Measurements from ENCODE around the gene EDAR. TPM values are rescaled to one million over a fixed set of nuclear protein-coding genes. Genes with fewer than 3 reads are reported as not detected.

The EDAR gene
- total RNA-seq, 2 experiments from 2014 or later, result not detected

DNA sequence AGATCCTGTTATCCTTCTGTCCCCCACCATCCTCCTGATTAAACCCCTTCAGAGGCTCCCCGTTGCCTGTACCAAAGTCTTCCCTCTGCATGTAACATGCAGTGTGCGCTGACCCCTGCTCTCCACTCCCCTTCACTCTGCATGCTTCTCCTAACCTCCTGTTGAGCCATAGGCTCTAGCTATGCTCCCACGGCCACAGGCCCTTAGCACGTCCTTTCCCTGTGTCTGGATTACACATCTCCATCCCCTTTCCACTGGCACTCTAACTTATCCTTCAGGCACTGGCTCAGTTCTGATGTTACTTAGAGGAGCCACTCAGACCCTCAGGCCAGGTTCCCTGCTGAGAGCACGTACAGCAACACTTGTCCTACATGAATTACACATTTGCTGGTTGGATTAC lies 29.4 kb upstream of the EDAR start:
- H3K27me3 Mint-ChIP-seq, result no peaks in the 10 kb centered on the region
- DNase-seq, result no peak
- H3K4me1 Mint-ChIP-seq, result no peaks in the 10 kb centered on the region
- no peak overlapping the region for H3K27ac Mint-ChIP-seq
- no peak for ATAC-seq
- CTCF ChIA-PET, result no interaction called here
- no peaks in the 10 kb centered on the region for H3K9me3 Mint-ChIP-seq (ENCODE audit: low read depth)
- H3K4me3 Mint-ChIP-seq, result no peak overlapping the region
- H3K36me3 Mint-ChIP-seq, result no peaks in the 10 kb centered on the region

DNA sequence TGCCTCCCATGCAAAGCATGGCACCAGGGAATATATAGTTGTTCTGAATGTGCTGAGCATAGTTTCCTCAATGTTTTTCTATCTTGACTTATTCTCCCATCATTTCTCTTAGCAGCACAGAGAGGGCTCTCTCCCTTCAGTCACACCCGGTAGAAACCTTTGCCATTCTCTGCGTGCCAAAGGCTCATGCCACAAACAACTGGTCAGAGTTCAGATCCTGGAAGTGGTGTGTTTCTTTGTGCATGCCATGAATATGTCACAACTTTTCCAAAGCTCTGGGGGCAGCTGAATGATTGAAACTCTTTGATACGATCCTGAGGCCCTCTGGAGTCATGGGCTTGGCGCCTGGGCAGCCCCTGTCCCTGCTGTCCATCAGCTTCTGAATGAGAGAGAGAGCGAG lies 28.0 kb upstream of the EDAR start:
- H3K27ac Mint-ChIP-seq, result no peak overlapping the region
- H3K4me1 Mint-ChIP-seq, result no peaks in the 10 kb centered on the region
- ATAC-seq (no peak), DNase-seq (no peak)
- no peaks in the 10 kb centered on the region for H3K27me3 Mint-ChIP-seq
- CTCF ChIA-PET, result no interaction called here
- no peaks in the 10 kb centered on the region for H3K9me3 Mint-ChIP-seq (ENCODE audit: low read depth)
- no peaks in the 10 kb centered on the region for H3K36me3 Mint-ChIP-seq
- no peak overlapping the region for H3K4me3 Mint-ChIP-seq

DNA sequence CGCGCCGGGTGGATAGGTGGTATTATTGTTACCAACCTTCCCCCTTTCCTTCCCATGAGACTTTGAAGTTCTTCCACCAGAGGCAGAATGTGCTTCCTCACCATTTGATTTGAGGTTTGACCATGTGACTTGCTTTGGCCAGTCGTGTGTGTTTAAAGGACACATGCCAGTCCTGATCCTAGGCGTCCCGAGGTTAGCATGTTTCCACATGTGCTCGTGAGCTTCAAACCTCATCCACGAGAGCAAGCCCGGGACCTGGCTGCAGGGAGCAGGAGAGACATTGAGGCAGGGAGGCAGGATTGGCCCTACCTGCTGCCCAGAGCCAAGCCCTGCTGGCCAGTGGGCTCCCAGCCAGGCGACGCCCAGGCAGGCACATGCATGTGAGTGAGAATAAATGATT lies 27.4 kb upstream of the EDAR start:
- ATAC-seq, result no peak
- DNase-seq, result no peak
- CTCF ChIA-PET, result no interaction called here
- no peak overlapping the region for H3K27ac Mint-ChIP-seq
- H3K4me1 Mint-ChIP-seq, result no peaks in the 10 kb centered on the region
- H3K36me3 Mint-ChIP-seq, result no peaks in the 10 kb centered on the region
- H3K9me3 Mint-ChIP-seq (ENCODE audit: low read depth), result no peaks in the 10 kb centered on the region
- no peaks in the 10 kb centered on the region for H3K27me3 Mint-ChIP-seq
- no peak overlapping the region for H3K4me3 Mint-ChIP-seq

DNA sequence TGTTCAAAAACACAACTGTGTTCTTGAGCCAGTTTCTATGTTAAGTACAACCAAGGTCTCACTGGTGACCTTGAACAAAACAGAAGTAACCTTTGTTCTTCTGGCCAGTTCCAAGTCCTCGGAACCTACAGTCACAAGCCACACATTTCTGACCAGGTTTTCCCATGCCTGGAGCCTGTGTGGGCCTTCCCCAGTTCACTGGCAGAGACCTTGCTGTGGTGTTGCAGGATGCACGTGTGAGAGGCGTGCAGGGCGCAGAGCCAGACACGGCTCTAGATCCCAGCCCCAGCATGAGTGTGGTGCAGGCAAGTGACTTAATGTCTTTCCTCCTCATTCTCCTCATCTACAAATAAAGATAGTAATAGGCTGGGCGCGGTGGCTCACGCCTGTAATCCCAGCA lies 25.5 kb upstream of the EDAR start:
- no peaks in the 10 kb centered on the region for H3K27me3 Mint-ChIP-seq
- no peaks in the 10 kb centered on the region for H3K4me1 Mint-ChIP-seq
- DNase-seq (no peak), ATAC-seq (no peak)
- H3K27ac Mint-ChIP-seq, result no peak overlapping the region
- CTCF ChIA-PET, result no interaction called here
- H3K9me3 Mint-ChIP-seq (ENCODE audit: low read depth), result no peaks in the 10 kb centered on the region
- no peaks in the 10 kb centered on the region for H3K36me3 Mint-ChIP-seq
- no peak overlapping the region for H3K4me3 Mint-ChIP-seq

DNA sequence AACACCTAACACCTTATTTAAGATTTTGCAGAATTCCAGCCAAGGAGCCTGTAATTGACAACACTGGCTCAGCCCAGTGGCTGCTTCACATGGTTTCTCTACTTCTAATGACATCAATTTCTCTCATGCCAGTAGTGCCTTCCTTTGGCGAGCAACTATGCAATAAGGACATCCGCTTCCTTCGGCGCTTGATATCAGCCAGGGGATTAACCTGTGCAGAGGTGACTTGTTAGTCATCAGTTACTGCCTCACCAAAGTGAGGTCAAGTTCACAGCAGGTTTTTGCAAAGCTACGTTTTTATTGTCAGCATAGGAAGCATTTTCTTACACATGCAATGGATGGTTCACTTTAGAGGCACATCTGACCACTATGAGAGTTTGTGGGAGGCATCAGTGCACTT lies 24.0 kb upstream of the EDAR start:
- CTCF ChIA-PET, result no interaction called here
- DNase-seq (no peak), ATAC-seq (no peak)
- H3K27ac Mint-ChIP-seq, result no peak overlapping the region
- no peaks in the 10 kb centered on the region for H3K4me1 Mint-ChIP-seq
- no peaks in the 10 kb centered on the region for H3K9me3 Mint-ChIP-seq (ENCODE audit: low read depth)
- no peaks in the 10 kb centered on the region for H3K36me3 Mint-ChIP-seq
- no peak overlapping the region for H3K4me3 Mint-ChIP-seq
- no peaks in the 10 kb centered on the region for H3K27me3 Mint-ChIP-seq

DNA sequence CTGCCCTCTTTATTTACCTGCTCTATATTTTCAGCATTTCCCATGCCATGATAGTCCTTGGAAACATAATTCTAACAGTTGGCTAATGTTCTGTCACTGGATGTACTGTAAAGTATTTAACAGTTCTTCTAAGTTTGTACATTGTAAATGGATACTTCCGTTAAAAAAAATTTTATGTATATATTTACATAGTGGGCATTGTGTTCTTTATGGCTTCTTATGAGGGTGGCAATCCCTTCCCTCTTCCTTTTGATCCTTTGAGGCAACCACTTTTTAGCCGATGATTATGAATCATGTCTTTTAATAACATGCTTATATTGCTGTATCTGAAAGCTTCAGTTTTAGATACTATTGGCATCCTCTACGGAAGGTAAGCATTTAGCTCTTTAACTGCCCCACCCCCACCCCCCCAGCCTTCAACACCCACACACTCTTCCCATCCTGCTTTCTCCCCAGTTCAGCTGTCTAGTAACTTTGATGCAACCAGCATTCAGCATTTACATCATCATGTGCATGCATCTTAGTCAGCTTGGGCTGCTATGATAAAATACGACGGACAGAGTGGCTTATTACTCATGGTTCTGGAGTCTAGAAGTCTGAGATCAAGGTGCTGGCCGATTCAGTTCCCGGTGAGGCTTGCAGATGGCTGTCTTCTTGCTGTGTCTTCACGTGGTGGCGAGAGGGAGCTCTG lies 21.0 kb upstream of the EDAR start:
- Mint-ChIP-seq H3K27me3 (no peaks in the 10 kb centered on the region), H3K36me3 (no peaks in the 10 kb centered on the region), H3K27ac (no peak overlapping the region), H3K9me3 (ENCODE audit: low read depth) (no peaks in the 10 kb centered on the region), H3K4me1 (no peaks in the 10 kb centered on the region), H3K4me3 (no peak overlapping the region)
- no peak for ATAC-seq
- no peak for DNase-seq
- CTCF ChIA-PET, result no interaction called here

DNA sequence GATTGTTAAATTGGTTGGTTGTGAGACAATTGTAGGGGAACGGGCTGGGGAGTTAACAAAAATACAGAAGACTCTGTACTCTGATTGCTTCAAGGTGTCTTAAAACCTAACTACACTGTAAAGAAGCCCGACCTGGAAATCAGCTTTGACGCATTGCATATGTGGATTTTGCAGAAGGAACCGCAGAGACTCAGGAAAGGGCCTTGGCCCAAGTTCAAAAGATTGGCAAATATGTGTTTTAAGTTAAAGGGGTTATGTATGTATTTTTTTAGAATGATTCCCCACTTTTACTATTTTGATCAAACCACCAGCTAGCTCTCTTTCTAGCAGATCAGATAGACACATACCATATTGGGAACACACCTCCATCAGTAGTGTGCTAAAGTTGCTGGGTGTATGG lies 18.0 kb upstream of the EDAR start:
- CTCF ChIA-PET, result no interaction called here
- DNase-seq (no peak), ATAC-seq (no peak)
- Mint-ChIP-seq H3K27ac (no peak overlapping the region), H3K4me1 (no peaks in the 10 kb centered on the region), H3K9me3 (ENCODE audit: low read depth) (no peaks in the 10 kb centered on the region), H3K4me3 (no peak overlapping the region), H3K27me3 (no peaks in the 10 kb centered on the region), H3K36me3 (no peaks in the 10 kb centered on the region)

DNA sequence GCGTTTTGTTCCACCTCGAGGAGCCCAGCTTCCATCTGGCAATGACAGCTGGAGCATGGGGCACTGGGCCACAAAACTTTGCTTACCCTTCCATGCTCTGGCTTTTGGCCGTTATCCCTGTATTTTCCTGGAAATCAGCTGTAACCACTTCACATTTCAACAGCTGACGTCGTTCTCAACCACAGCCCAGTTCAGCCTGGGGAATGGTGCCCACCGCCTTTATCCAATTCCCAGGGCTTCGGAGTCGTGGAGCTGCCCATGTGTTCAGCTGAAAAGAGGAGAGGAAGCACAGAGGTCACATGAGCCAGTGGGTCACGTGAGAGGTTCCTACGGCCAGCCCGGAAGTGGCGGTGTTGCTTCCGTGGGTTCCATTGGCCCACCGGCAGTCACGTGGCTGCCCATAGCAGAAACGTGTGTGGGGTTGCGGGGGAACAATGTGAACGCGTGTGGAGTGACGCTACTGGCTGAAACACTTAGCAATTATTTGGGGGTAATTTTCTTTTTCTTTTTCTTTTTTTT lies 16.7 kb upstream of the EDAR start:
- no peaks in the 10 kb centered on the region for H3K9me3 Mint-ChIP-seq (ENCODE audit: low read depth)
- DNase-seq (no peak), ATAC-seq (no peak)
- no peak overlapping the region for H3K27ac Mint-ChIP-seq
- no peaks in the 10 kb centered on the region for H3K27me3 Mint-ChIP-seq
- no peak overlapping the region for H3K4me3 Mint-ChIP-seq
- no peaks in the 10 kb centered on the region for H3K36me3 Mint-ChIP-seq
- CTCF ChIA-PET, result no interaction called here
- H3K4me1 Mint-ChIP-seq, result no peaks in the 10 kb centered on the region

DNA sequence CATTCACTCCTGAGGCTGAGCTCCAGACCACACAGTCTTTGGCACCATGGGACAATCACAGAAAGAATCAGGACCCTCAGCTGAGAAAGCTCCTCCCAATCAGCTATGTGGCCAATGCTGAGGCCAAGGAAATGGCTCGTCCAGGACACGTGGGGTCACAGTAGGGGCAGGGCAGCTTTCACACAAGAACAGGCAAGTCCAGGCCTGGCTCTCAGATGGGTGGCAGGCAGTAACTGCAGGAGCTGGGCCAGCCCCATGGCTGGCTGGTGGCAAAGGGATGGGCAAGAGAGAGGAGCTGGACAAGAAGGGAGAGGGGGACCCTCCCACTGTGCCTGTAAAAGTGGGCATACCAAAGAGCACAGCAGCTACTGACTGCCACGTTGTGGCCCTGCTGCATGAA lies 12.2 kb upstream of the EDAR start:
- H3K4me1 Mint-ChIP-seq, result no peaks in the 10 kb centered on the region
- H3K36me3 Mint-ChIP-seq, result no peaks in the 10 kb centered on the region
- CTCF ChIA-PET, result no interaction called here
- no peak overlapping the region for H3K27ac Mint-ChIP-seq
- no peaks in the 10 kb centered on the region for H3K9me3 Mint-ChIP-seq (ENCODE audit: low read depth)
- no peak for DNase-seq
- ATAC-seq, result no peak
- H3K4me3 Mint-ChIP-seq, result no peak overlapping the region
- no peaks in the 10 kb centered on the region for H3K27me3 Mint-ChIP-seq

DNA sequence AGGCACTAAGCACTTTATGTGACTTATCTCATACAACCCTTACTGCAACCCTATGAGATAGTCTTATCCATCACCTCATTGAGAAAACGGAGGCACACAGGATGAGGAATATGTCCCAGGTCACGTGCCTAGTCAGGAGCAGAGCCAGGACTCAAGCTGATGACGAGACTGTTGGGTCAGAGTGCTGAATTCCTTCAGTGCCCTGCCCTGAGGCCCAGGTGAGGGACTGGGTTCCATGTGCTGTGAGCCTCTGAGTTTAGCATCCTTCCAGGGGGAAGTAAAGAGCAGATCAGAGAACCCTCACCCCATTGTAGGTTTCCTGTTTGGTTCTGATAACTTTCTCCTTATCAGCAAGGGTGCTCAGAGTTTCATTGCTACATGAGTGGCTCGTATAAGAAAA lies 11.7 kb upstream of the EDAR start:
- DNase-seq (no peak), ATAC-seq (no peak)
- Mint-ChIP-seq H3K4me3 (no peak overlapping the region), H3K27me3 (no peaks in the 10 kb centered on the region), H3K9me3 (ENCODE audit: low read depth) (no peaks in the 10 kb centered on the region), H3K27ac (no peak overlapping the region), H3K4me1 (no peaks in the 10 kb centered on the region), H3K36me3 (no peaks in the 10 kb centered on the region)
- CTCF ChIA-PET, result interaction anchor here (1.1 kb wide), 1 partner anchor 16 kb away, joined by 3 read pairs; no protein-coding TSS in a partner anchor

DNA sequence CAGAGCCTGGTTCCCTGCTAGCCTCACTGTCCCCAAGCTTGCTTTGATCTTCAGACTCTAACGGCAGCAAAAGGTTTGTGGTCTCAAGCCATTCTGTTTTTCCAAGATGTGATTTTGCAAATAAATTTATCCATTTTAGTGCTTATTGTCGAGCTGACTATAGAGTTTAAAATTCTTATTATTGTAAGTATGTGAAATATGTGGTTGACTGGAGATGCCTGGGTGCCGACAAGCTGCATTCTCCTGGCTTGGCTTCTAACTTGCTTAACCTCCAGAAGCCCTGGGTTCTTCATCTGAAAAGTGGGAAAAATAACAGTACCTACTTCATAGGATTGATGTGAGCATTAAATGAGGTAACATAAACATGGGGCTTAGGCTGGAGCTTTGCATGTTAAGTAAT lies 9.9 kb upstream of the EDAR start:
- no peaks in the 10 kb centered on the region for H3K27me3 Mint-ChIP-seq
- CTCF ChIA-PET, result interaction anchor here (1.2 kb wide), 1 partner anchor 33 kb away, joined by 3 read pairs; no protein-coding TSS in a partner anchor
- no peaks in the 10 kb centered on the region for H3K36me3 Mint-ChIP-seq
- DNase-seq, result no peak
- no peaks in the 10 kb centered on the region for H3K4me1 Mint-ChIP-seq
- no peak for ATAC-seq
- no peaks in the 10 kb centered on the region for H3K9me3 Mint-ChIP-seq (ENCODE audit: low read depth)
- H3K27ac Mint-ChIP-seq, result no peak overlapping the region
- no peak overlapping the region for H3K4me3 Mint-ChIP-seq

DNA sequence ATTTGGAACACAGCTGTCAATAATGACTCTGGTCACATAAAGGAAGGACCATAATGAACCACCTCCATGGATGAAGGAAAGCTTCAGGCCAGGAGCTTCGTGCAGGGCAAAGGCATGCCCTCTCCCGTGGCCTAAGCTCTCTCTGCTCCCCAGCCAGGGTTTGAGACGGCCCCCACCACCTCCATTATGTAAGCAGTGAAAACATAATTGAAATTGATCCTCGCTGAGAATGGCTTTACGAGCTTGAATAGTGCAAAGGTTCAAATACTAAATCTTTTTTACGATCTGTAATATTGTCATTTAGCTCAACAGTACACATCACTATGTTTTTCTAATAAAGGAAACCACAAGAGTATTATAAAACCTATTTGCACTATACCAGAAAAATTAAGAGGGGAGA lies 5.2 kb upstream of the EDAR start:
- no peak for ATAC-seq
- Mint-ChIP-seq H3K27me3 (peaks cover 6% of the 10 kb centered on the region), H3K4me1 (no peaks in the 10 kb centered on the region), H3K4me3 (no peak overlapping the region), H3K36me3 (no peaks in the 10 kb centered on the region), H3K9me3 (ENCODE audit: low read depth) (no peaks in the 10 kb centered on the region), H3K27ac (no peak overlapping the region)
- CTCF ChIA-PET, result no interaction called here
- DNase-seq, result no peak

DNA sequence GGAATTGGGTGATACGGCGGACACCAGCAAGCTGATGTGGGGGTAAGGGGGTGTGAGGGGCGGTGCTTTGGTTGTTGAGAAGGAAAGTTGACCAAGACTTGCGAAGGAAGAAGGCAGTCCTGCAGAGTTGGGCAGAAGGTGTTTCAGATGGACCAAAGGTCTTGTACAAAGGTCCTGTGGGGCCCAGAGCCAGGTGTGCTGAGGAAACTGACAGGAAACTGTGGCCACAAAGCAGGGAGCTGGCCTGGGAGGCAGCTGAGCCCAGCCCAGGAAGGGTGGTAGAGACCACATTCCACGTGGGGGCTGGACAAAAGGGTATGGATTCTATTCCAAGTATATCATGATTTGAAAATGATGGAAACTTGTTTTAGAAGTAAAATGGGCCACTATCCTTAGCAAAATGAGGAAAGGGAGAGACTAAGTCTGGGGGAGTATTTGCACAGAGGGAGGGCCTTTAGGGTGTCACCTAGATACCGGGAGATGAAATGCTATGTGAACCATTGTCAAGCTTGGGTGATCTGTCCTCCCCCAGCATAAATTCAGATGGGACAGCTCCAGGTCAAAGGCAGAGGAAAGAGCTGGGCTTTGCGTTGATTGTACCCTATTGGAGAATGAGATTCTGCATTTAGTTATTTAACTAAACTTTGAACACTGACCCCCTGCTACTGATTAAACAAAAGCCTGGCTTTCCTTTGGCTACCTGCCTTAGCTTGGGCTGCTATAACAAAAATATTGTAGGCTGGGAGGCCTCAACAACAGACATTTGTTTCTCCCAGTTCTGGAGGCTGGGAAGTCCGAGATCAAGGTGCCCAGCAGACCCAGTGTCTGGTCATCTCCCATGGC lies 4.3 kb upstream of the EDAR start:
- DNase-seq, result no peak
- Mint-ChIP-seq H3K9me3 (ENCODE audit: low read depth) (no peaks in the 10 kb centered on the region), H3K4me1 (no peaks in the 10 kb centered on the region), H3K27me3 (peaks cover 15% of the 10 kb centered on the region), H3K27ac (no peak overlapping the region), H3K4me3 (no peak overlapping the region), H3K36me3 (no peaks in the 10 kb centered on the region)
- ATAC-seq, result no peak
- CTCF ChIA-PET, result no interaction called here

DNA sequence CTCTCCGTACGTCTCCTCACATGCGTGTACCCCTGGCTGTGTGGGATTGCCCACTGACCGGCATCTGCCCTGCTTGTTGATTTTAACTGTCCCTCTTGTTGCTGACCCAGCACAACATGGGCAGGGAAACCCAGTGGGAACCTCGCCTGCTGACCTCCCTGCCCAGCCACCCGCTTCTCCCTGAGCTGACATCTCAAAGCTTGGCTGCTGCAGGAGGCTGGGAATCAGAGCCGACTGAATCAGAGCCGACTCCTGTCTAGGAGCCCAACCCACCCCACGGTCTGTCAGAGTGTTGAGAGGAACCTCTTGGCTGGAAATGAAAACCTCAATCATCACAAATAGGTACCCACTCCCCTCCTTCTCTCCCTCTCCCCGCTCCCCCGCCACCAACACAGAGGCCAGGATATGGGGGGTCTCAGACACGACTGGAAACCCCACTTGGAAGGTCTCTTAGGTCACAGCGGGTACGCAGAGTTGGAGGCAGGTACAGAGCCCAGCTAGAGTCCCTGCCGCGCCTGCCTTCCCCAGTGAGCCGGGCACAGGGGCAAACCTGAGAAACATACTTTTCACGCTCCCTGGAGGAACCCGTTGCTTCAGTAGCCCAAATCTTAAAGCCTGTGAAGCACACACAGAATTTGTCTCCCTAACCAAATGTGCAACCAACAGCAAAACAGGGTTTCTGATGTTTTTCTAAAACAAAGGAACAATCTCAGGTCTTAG lies 784 bp downstream of the EDAR start:
- CTCF ChIA-PET, result no interaction called here
- peaks cover 19% of the 10 kb centered on the region for H3K27me3 Mint-ChIP-seq
- no peak overlapping the region for H3K27ac Mint-ChIP-seq
- ATAC-seq, result no peak
- no peak for DNase-seq
- H3K9me3 Mint-ChIP-seq (ENCODE audit: low read depth), result no peaks in the 10 kb centered on the region
- H3K4me3 Mint-ChIP-seq, result no peak overlapping the region
- H3K36me3 Mint-ChIP-seq, result no peaks in the 10 kb centered on the region
- no peaks in the 10 kb centered on the region for H3K4me1 Mint-ChIP-seq
